ENCODE results near the gene C11orf24.
"Not testable (repeated sequence)": the region's sequence is repeated elsewhere in the genome, so short reads cannot be mapped to it uniquely, and the experiment has no call there.

- TF ChIP-seq CTCF (IDR thresholded peaks at IDR 0.05); SIN3A (IDR thresholded peaks at IDR 0.05; ENCODE audit: borderline replicate concordance, low read depth, low read length); FOXM1 (IDR thresholded peaks at IDR 0.05; ENCODE audit: low read depth): not testable (repeated sequence)
These were observed 26.9 kb downstream of the C11orf24 start for GRCh38 chr11:68244912-68245311.

Data from SK-N-SH (cell line).